Measurements from ENCODE around the gene ADGRV1.
"Not testable (repeated sequence)": the region's sequence is repeated elsewhere in the genome, so short reads cannot be mapped to it uniquely, and the experiment has no call there.

The ADGRV1 gene

DNA sequence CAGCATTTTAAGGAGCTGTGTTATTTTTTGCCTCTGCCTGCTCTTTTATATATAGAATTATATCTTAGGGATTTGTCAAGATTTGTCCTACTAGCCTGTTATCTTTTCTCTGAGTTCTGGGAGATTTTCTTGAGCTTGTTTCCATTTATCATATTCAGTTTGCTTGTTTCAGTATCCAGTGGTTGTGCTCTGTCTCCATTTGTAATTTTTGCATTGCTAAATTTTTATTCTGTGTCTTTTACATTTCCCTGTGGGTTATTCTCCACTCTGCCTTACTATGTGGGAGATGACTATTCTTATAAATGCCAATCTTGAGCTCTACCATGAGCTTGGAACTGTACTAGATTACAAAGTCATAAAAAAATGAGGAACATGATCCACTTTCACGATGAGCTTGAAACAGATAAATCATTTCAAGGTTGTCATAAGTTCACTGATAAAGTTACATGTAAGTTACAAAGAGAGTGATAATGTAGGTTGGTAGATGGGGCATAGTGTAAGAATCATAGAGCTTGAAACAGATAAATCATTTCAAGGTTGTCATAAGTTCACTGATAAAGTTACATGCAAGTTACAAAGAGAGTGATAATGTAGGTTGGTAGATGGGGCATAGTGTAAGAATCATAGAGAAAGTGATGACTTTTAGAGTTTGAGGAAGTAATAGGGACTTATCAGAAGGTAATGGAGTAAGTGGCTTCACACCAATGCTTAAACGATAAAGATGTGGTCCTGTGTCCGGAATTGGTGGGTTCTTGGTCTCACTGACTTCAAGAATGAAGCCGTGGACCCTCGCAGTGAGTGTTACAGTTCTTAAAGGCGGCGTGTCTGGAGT is 287.3 kb downstream of the ADGRV1 start:
- TF ChIP-seq, protein P1, sequence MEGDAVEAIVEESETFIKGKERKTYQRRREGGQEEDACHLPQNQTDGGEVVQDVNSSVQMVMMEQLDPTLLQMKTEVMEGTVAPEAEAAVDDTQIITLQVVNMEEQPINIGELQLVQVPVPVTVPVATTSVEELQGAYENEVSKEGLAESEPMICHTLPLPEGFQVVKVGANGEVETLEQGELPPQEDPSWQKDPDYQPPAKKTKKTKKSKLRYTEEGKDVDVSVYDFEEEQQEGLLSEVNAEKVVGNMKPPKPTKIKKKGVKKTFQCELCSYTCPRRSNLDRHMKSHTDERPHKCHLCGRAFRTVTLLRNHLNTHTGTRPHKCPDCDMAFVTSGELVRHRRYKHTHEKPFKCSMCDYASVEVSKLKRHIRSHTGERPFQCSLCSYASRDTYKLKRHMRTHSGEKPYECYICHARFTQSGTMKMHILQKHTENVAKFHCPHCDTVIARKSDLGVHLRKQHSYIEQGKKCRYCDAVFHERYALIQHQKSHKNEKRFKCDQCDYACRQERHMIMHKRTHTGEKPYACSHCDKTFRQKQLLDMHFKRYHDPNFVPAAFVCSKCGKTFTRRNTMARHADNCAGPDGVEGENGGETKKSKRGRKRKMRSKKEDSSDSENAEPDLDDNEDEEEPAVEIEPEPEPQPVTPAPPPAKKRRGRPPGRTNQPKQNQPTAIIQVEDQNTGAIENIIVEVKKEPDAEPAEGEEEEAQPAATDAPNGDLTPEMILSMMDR (conservative IDR thresholded peaks at IDR 0.05; ENCODE audit: low read depth, low read length) = no peak
- no peak overlapping the region for H3K4me3 ChIP-seq (ENCODE audit: low read length)
- DNase-seq (ENCODE audit: low read depth) = no peak

DNA sequence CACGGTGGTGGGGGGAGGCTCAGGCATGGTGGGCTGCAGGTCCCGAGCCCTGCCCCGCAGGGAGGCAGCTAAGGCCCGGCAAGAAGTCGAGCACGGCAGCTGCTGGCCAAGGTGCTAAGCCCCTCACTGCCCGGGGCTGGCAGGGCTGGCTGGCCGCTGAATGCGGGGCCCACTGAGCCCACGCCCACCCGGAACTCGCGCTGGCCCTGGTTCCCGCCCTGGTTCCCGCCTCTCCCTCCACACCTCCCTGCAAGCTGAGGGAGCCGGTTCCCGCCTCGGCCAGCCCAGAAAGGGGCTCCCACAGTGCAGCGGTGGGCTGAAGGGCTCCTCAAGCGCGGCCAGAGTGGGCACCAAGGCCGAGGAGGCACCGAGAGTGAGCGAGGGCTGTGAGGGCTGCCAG is 289.0 kb downstream of the ADGRV1 start:
- H3K4me3 ChIP-seq (ENCODE audit: low read length); DNase-seq (ENCODE audit: low read depth): not testable (repeated sequence)

DNA sequence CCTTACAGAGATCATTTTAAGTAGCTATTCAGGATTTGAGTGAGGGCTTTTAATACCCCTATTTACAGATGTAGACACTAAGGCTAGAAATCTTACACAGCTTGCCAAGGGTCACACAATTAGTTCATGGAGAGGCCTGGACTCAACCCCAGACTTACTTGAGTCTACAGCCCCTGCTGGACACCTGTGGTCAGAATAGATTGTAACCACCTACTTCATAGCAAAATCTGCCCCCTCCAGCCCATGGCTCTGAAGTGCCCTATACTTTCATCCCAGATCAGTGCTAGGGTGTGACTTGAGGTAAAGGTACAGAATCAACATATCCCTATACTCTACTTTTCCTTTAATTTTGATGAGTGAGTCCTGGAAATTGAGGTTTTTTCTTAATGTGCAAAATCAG is 291.3 kb downstream of the ADGRV1 start:
- TF ChIP-seq, protein P1 (conservative IDR thresholded peaks at IDR 0.05; ENCODE audit: low read depth, low read length) = no peak

DNA sequence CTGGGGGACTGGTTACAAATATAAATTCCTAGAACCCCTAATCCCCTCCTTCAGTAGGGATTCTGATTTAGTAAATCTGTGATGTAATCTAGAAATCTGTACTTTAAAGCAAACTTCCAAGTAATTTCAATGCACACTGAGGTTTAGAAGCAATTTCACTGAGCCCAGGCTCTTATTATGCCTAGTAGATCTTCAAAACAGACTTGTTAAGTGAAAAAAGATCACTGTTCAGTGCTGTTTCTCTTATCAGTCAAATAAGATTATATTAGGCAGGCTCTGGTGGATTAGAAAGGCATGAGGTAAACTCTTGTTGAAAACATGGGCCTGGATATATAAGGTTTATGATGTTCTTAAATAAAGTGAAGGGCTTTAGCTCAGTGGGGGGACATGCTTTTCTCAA is 293.9 kb downstream of the ADGRV1 start:
- no peak overlapping the region for H3K4me3 ChIP-seq (ENCODE audit: low read length)
- no peak for DNase-seq (ENCODE audit: low read depth)
- TF ChIP-seq, protein P1 (conservative IDR thresholded peaks at IDR 0.05; ENCODE audit: low read depth, low read length) = no peak

More for the DNA sequence above, 291.3 kb downstream of the ADGRV1 start:
- no peak overlapping the region for H3K4me3 ChIP-seq (ENCODE audit: low read length)
- DNase-seq (ENCODE audit: low read depth) = no peak

DNA sequence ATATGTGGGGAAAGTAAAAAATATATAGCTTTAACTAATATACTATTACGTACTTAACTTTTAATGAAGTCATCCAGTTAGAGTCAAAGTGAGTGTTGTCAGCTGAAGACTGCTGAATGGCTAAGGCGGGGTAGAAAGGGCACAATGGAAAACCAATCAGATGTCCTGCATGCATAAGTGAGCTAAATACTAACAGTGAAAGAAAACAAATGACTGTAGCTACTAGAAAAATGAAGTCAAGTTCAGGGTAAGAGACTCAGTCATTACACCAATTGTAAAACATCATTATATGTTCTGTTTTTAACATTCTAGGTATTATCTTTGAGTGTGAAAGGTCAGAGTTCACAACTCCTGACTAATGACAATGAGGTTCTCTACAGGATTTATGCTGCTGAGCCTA is 295.2 kb downstream of the ADGRV1 start:
- DNase-seq (ENCODE audit: low read depth) = no peak
- TF ChIP-seq, protein P1 (conservative IDR thresholded peaks at IDR 0.05; ENCODE audit: low read depth, low read length) = no peak
- no peak overlapping the region for H3K4me3 ChIP-seq (ENCODE audit: low read length)

DNA sequence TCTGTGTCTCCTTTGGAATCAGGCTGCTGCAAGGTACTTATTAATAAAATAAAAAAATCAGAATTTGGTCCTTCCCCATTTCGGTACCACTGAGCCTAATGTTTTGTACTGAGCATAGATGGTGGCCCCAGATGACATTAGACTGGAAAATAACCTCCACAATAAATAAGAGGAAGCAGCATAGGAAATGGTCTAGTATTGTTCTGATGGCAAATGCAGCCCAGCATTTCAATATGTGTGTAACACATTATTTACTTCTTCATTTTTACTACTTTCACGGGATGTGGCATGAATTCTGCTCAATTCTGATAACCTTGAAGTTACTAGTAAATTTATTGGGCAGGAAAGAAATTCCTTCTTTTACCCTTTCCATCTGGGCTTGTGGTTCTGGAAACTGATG is 295.6 kb downstream of the ADGRV1 start:
- TF ChIP-seq, protein P1 (conservative IDR thresholded peaks at IDR 0.05; ENCODE audit: low read depth, low read length) = no peak
- DNase-seq (ENCODE audit: low read depth) = no peak
- H3K4me3 ChIP-seq (ENCODE audit: low read length) = no peak overlapping the region

DNA sequence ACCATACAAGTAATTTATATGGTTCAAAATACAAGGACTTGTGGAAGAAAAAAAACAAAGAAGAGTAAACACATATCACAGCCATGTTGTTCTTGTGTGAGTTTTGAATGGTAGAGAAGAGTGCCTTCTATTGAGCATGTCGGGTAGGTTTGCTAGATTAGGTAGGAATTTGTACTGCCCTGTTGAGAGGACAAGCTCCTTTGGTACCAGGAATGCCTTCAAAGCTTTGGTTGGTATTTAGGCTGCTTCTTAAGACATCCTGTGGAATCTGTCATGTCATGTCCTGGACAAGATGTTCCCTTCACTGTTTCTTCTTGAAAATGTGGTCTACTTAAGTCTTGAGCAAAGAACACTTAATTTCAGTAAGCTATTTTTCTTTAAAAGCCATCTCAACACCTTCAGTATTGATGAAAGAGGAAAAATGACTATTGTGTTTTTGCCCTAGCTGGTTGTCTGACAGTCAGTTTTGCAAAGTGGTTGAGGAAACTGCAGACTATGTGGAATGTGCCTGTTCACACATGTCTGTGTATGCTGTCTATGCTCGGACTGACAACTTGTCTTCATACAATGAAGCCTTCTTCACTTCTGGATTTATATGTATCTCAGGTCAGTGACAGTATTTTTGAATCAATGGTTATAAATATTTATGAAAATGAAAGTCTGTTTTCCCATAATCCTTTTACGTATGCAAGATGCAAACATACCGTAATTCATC is 296.9 kb downstream of the ADGRV1 start:
- no peak overlapping the region for H3K4me3 ChIP-seq (ENCODE audit: low read length)
- TF ChIP-seq, protein P1 (conservative IDR thresholded peaks at IDR 0.05; ENCODE audit: low read depth, low read length) = no peak
- no peak for DNase-seq (ENCODE audit: low read depth)

Measured in retinal pigment epithelial cell (primary cell).